Kidney (tissue), 14 donors: ENCODE data around the gene SNX25. TPM values are rescaled to one million over a fixed set of nuclear protein-coding genes. Genes with fewer than 3 reads are reported as not detected.
"Not testable (repeated sequence)": the region's sequence is repeated elsewhere in the genome, so short reads cannot be mapped to it uniquely, and the experiment has no call there.

Source experiments
- DNase-seq, 5 donors: peaks; one replicate each; pipeline ENCODE4 v3.0.0-alpha.2; 2013 to 2020
- FAIRE-seq: peaks from 2 replicates; lab custom pipeline; 2012; peaks lifted over from hg19 to GRCh38; lab: Jason Lieb, UNC
- H3K27ac ChIP-seq, 2 donors: one replicate each; pipeline ENCODE4 v1.7.0; 2013; ENCODE audit warnings: low read depth in 2 of 2, low read length in 2 of 2, inconsistent platforms in 1 of 2
- H3K27me3 ChIP-seq: one replicate; pipeline ENCODE4 v1.7.1; 2013; ENCODE audit warnings: low read length, inconsistent platforms; ENCODE audit not compliant: control insufficient read depth, insufficient read depth
- H3K36me3 ChIP-seq, 3 donors: one replicate each; pipeline versions ENCODE4 v1.7.0 to v1.7.1; 2013; ENCODE audit warnings: low read length in 3 of 3, control low read depth in 1 of 3, inconsistent platforms in 1 of 3; ENCODE audit not compliant: insufficient read depth in 3 of 3, control insufficient read depth in 2 of 3
- H3K4me1 ChIP-seq, 3 donors: one replicate each; pipeline versions ENCODE4 v1.7.0 to v1.7.1; 2013; ENCODE audit warnings: low read length in 3 of 3, inconsistent platforms in 1 of 3, low read depth in 1 of 3; ENCODE audit not compliant: control insufficient read depth in 2 of 3, insufficient read depth in 2 of 3
- H3K4me3 ChIP-seq, 3 donors: one replicate each; pipeline versions ENCODE4 v1.7.0 to v1.8.1; 2013; ENCODE audit warnings: low read length in 3 of 3, control low read depth in 1 of 3, inconsistent platforms in 1 of 3
- H3K9ac ChIP-seq, 3 donors: one replicate each; pipeline versions ENCODE4 v1.7.0 to v1.7.1; 2013; ENCODE audit warnings: low read length in 3 of 3, control low read depth in 1 of 3, inconsistent platforms in 1 of 3
- H3K9me3 ChIP-seq, 3 donors: one replicate each; pipeline versions ENCODE4 v1.7.0 to v1.7.1; 2013; ENCODE audit warnings: low read length in 3 of 3, control low read depth in 1 of 3, inconsistent platforms in 1 of 3; ENCODE audit not compliant: control insufficient read depth in 2 of 3, insufficient read depth in 1 of 3
- intact Hi-C: fragments of 100-400 bp; cut with DNase I; formaldehyde crosslinking; loops from one replicate; pipeline ENCODE4 v1.11.1; 2022
- polyA plus RNA-seq: library from polyadenylated mRNA; stranded (reverse); fragments of 350-450 nt; fragmentation: Illumina TruSeq; extraction: RNeasy Lipid Tissue Mini Kit (QIAGEN cat#74804); gene quantifications from one replicate; pipeline ENCODE4 v1.2.3, GENCODE V29; 2014; ENCODE audit warnings: low read depth, low replicate concordance; ENCODE audit not compliant: insufficient read depth
- total RNA-seq: library from RNA; stranded (reverse); fragmentation: NEBNext Ultra II Directional; extraction: Animal tissue kit (Norgen Biotek cat#: 25700); gene quantifications from one replicate; pipeline ENCODE4 v1.2.1, GENCODE V29; 2021
- TF ChIP-seq, protein P1 (sequence below): IDR thresholded peaks from 3 replicates; pipeline ENCODE4 v1.5.1; 2012; ENCODE audit warnings: mild to moderate bottlenecking, moderate library complexity, borderline replicate concordance; ENCODE audit not compliant: insufficient read depth; ENCODE audit errors: extremely low read depth
- donor health status: control.
- donor health status: control.
- donor health status: control.
- donor health status: control.
- donor health status: control.
- donor health status: DM: yes; HTN: yes; CAD: no.
- donor health status: Normal renal cell carcinoma (clear cell type).

SNX25 gene
- total and polyA plus RNA-seq, 2 donors from 2014 or later: 8.9 to 19.4 TPM

DNA sequence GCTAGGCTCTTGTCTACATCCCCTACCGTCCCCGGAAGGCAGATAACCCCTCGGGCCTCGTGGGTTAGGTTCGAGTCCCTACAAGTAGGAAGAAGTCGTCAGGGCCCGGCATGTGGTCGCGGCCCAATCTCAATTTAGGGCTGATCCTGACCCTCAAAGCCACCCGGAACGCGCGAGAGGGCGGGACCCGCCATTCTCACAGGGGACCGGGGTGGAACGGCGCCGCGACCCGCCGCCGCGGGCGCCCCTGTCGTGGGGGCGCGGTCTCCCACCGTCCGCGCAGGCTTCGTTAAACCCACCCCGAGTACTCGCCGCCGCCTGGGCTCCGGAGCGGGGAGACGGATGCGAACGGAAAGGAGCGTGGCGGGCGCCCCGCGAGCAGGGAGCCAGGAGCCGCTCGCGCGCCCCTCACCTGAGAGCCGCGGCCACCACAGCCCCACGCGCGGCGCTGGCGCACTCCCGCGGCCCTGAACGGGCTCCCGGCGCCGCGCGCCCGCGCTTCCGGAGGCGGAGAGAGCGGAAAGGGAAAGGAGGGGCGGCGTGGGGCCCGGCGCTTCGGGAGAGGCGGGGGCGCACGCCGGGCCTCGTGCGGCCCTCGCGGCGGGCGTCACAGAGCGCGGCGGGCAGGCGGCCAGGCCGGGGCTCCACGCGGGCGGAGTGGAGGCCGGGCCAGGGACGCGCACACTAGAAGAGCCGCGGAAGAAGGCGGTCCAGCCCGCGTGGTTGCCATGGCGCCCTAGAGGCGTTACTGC, 5.7 kb upstream of the SNX25 start, which contains the start of gene CFAP97:
Gene CFAP97, minus strand, starts transcription at position 515 of the 752 bp plus-strand sequence. CDS start 12,804 bp downstream, outside the sequence.
- Histone ChIP-seq H3K4me3 (peak within 1 kb of the TSS; percentile 50 to 72 (median 68)), H3K27ac (peak within 1 kb of the TSS; percentile 93 to 96), H3K4me1 (peaks cover 3 to 10% (median 6%) of the 10 kb centered on the region in 3 donors), H3K9ac (peak within 1 kb of the TSS; percentile 40 to 84 (median 48)), H3K27me3 (no peaks in the 10 kb centered on the region), H3K36me3 (no peaks in the 10 kb centered on the region), H3K9me3 (no peaks in the 10 kb centered on the region)
- FAIRE-seq: no peak
- TF ChIP-seq, protein P1, sequence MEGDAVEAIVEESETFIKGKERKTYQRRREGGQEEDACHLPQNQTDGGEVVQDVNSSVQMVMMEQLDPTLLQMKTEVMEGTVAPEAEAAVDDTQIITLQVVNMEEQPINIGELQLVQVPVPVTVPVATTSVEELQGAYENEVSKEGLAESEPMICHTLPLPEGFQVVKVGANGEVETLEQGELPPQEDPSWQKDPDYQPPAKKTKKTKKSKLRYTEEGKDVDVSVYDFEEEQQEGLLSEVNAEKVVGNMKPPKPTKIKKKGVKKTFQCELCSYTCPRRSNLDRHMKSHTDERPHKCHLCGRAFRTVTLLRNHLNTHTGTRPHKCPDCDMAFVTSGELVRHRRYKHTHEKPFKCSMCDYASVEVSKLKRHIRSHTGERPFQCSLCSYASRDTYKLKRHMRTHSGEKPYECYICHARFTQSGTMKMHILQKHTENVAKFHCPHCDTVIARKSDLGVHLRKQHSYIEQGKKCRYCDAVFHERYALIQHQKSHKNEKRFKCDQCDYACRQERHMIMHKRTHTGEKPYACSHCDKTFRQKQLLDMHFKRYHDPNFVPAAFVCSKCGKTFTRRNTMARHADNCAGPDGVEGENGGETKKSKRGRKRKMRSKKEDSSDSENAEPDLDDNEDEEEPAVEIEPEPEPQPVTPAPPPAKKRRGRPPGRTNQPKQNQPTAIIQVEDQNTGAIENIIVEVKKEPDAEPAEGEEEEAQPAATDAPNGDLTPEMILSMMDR: peak; percentile 6
- intact Hi-C loops: no loop called here
- DNase-seq: peak; percentile 79 to 98 (median 90)

DNA sequence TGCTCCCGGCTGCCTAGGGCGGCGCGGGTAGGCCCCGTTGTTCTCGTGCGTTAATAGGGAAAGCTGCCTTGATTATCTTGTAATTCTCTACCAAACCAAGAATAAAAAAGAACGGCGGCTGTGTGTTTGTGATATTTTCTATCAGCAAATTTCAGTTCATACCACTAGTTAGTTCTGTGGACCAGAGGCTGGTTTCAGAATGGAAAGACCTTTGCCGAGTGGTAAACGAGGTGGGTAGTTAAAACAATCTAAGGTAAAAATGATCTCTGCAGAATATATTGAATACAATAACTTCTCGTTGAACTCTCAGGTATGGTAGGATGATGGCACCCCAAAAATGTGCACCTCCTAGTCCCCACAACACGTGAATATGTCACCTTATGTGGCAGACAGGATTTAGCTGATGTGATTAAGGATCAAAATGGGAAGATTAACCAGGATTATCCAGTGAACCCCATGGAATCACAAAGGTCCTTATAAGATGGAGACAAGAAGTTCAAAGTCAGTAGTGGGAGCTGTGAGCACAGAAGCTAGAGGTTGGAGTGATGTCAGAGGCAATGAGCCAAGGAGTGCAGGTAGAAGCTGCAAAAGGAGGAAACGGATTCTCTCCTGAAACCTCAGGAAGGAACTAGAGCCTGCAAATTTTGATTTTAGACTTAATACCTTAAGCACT, 5.0 kb upstream of the SNX25 start:
- Histone ChIP-seq H3K27me3 (no peaks in the 10 kb centered on the region), H3K9me3 (no peaks in the 10 kb centered on the region), H3K27ac (peak overlapping the region; percentile 68 to 80), H3K4me3 (peak overlapping the region; percentile 50 to 72 (median 62)), H3K4me1 (peaks cover 3 to 13% (median 6%) of the 10 kb centered on the region in 3 donors), H3K36me3 (no peaks in the 10 kb centered on the region), H3K9ac (peak overlapping the region in 2 of 3 donors; percentile 33 to 65)
- TF ChIP-seq, protein P1: no peak
- FAIRE-seq: no peak
- peak in 2 of 5 donors; percentile 53 to 65 for DNase-seq
- intact Hi-C loops: no loop called here

DNA sequence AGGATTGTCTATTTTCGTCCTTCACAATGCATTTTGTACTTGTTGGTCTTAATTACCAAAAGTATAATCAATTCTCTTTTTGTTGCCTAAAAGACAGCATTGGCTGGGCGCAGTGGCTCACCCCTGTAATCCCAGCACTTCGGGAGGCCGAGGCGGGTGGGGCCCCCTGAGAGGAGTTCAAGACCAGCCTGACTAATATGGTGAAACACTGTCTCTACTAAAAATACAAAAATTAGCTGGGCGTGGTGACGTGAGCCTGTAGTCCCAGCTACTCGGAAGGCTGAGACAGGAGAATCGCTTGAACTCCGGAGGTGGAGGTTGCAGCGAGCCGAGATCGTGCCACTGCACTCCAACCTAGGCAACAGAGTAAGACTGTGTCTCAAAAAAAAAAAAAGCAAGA, 4.3 kb upstream of the SNX25 start:
- FAIRE-seq, H3K4me3 ChIP-seq, H3K27ac ChIP-seq, DNase-seq, intact Hi-C loops, H3K9ac ChIP-seq, H3K27me3 ChIP-seq, H3K9me3 ChIP-seq, H3K36me3 ChIP-seq: not testable (repeated sequence)
- H3K4me1 ChIP-seq: peaks cover 3 to 13% (median 6%) of the 10 kb centered on the region in 3 donors
